ENCODE data around the gene CMTM5.

GRCh38 chr14:23405516-23406025 is 28.7 kb downstream of the CMTM5 start:
- TF ChIP-seq POLR2A (IDR thresholded peaks at IDR 0.05; ENCODE audit: low read depth, low read length) (no peak), POLR2AphosphoS5 (IDR thresholded peaks at IDR 0.05; ENCODE audit: low read depth, low read length) (no peak), SPI1 (IDR thresholded peaks at IDR 0.05; ENCODE audit: low read depth, low read length) (no peak), TAF1 (IDR thresholded peaks at IDR 0.05; ENCODE audit: low read depth, low read length) (no peak)
